ENCODE measurements around the gene NHLRC4. TPM values are rescaled to one million over a fixed set of nuclear protein-coding genes. Genes with fewer than 3 reads are reported as not detected.

The NHLRC4 gene
- total and polyA plus RNA-seq, 2 of the 4 experiments (the other 2 are of a cell fraction): 0.72 to 0.84 TPM

Small RNAs within 50 kb of the gene (microRNA-seq; reads per million reads assigned to microRNA genes)
- gene MIR3176 (ENCODE audit: insufficient read depth in 1 of 2, insufficient read length in 1 of 2, unreplicated experiment in 1 of 2) (14.2 to 119 reads per million in 2 experiments), gene MIR5587 (ENCODE audit: insufficient read depth in 1 of 2, insufficient read length in 1 of 2, unreplicated experiment in 1 of 2) (0.73 to 1.0 reads per million in 2 experiments), gene Z98883.1 (ENCODE audit: insufficient read depth, insufficient read length) (not detected)

Small RNAs within 50 kb of the gene (small RNA-seq; reads per million reads assigned to genes)
- gene MIR3176: 0 to 1.2 (median 0.76) reads per million in 5 experiments
- gene MIR5587: 0 to 0.73 (median 0) reads per million in 5 experiments
- 0 reads per million in 5 experiments for gene Z98883.1

Other genes with a start within 250 kb of the NHLRC4 start
- gene AXIN1, start 214.3 kb upstream of the NHLRC4 start, total RNA-seq (2012; rRNA removed): 10.9 and 11.9 TPM in 2 replicates
- 14.2 and 15.1 TPM in 2 replicates for gene AXIN1, start 214.3 kb upstream of the NHLRC4 start, polyA plus RNA-seq (2012; rRNA removed)
- 104 and 106 TPM in 2 replicates for gene MRPL28, start 196.5 kb upstream of the NHLRC4 start, total RNA-seq (2012; rRNA removed)
- gene MRPL28, start 196.5 kb upstream of the NHLRC4 start, polyA plus RNA-seq (2012; rRNA removed): 181 and 255 TPM in 2 replicates
- gene PGAP6, start 185.0 kb upstream of the NHLRC4 start, total RNA-seq (2012; rRNA removed): 49.1 and 56.1 TPM in 2 replicates
- gene PGAP6, start 185.0 kb upstream of the NHLRC4 start, polyA plus RNA-seq (2012; rRNA removed): 124 and 125 TPM in 2 replicates
- gene NME4, start 169.8 kb upstream of the NHLRC4 start, total RNA-seq (2012; rRNA removed): 123 and 124 TPM in 2 replicates
- 288 and 406 TPM in 2 replicates for gene NME4, start 169.8 kb upstream of the NHLRC4 start, polyA plus RNA-seq (2012; rRNA removed)
- 3.9 TPM in 2 replicates for gene DECR2, start 165.1 kb upstream of the NHLRC4 start, total RNA-seq (2012; rRNA removed)
- gene DECR2, start 165.1 kb upstream of the NHLRC4 start, polyA plus RNA-seq (2012; rRNA removed): 26.7 and 29.6 TPM in 2 replicates
- gene RAB11FIP3, start 141.4 kb upstream of the NHLRC4 start, total RNA-seq (2012; rRNA removed): 7.5 TPM in 2 replicates
- 19.9 and 22.5 TPM in 2 replicates for gene RAB11FIP3, start 141.4 kb upstream of the NHLRC4 start, polyA plus RNA-seq (2012; rRNA removed)
- 9.3 and 11.4 TPM in 2 replicates for gene CAPN15, start 39.3 kb upstream of the NHLRC4 start, total RNA-seq (2012; rRNA removed)
- gene CAPN15, start 39.3 kb upstream of the NHLRC4 start, polyA plus RNA-seq (2012; rRNA removed): 24.3 and 36.0 TPM in 2 replicates
- gene PRR35, start 6.6 kb upstream of the NHLRC4 start, total RNA-seq (2012; rRNA removed): not detected in 2 replicates
- not detected in 2 replicates for gene PRR35, start 6.6 kb upstream of the NHLRC4 start, polyA plus RNA-seq (2012; rRNA removed)
- 5.9 and 7.2 TPM in 2 replicates for gene PIGQ, start 3.0 kb downstream of the NHLRC4 start, total RNA-seq (2012; rRNA removed)
- 36.8 and 40.5 TPM in 2 replicates for gene PIGQ, start 3.0 kb downstream of the NHLRC4 start, polyA plus RNA-seq (2012; rRNA removed)
- 6.8 and 6.9 TPM in 2 replicates for gene RAB40C, start 23.1 kb downstream of the NHLRC4 start, total RNA-seq (2012; rRNA removed)
- 13.7 and 15.3 TPM in 2 replicates for gene RAB40C, start 23.1 kb downstream of the NHLRC4 start, polyA plus RNA-seq (2012; rRNA removed)
- not detected in 2 replicates for gene WFIKKN1, start 64.0 kb downstream of the NHLRC4 start, total RNA-seq (2012; rRNA removed)
- 0.10 and 0.23 TPM in 2 replicates for gene WFIKKN1, start 64.0 kb downstream of the NHLRC4 start, polyA plus RNA-seq (2012; rRNA removed)
- 40.8 and 46.8 TPM in 2 replicates for gene METTL26, start 69.3 kb downstream of the NHLRC4 start, total RNA-seq (2012; rRNA removed)
- 128 and 184 TPM in 2 replicates for gene METTL26, start 69.3 kb downstream of the NHLRC4 start, polyA plus RNA-seq (2012; rRNA removed)
- 6.3 and 8.6 TPM in 2 replicates for gene MCRIP2, start 74.8 kb downstream of the NHLRC4 start, total RNA-seq (2012; rRNA removed)
- gene MCRIP2, start 74.8 kb downstream of the NHLRC4 start, polyA plus RNA-seq (2012; rRNA removed): 19.6 and 27.9 TPM in 2 replicates
- 1.4 and 1.7 TPM in 2 replicates for gene WDR90, start 82.4 kb downstream of the NHLRC4 start, total RNA-seq (2012; rRNA removed)
- 18.7 and 21.7 TPM in 2 replicates for gene WDR90, start 82.4 kb downstream of the NHLRC4 start, polyA plus RNA-seq (2012; rRNA removed)
- 20.0 and 20.3 TPM in 2 replicates for gene RHOT2, start 101.1 kb downstream of the NHLRC4 start, total RNA-seq (2012; rRNA removed)
- 181 and 228 TPM in 2 replicates for gene RHOT2, start 101.1 kb downstream of the NHLRC4 start, polyA plus RNA-seq (2012; rRNA removed)
- 0.72 and 0.83 TPM in 2 replicates for gene RHBDL1, start 108.7 kb downstream of the NHLRC4 start, total RNA-seq (2012; rRNA removed)
- 4.1 and 4.8 TPM in 2 replicates for gene RHBDL1, start 108.7 kb downstream of the NHLRC4 start, polyA plus RNA-seq (2012; rRNA removed)
- gene STUB1, start 113.4 kb downstream of the NHLRC4 start, total RNA-seq (2012; rRNA removed): 162 and 183 TPM in 2 replicates
- gene STUB1, start 113.4 kb downstream of the NHLRC4 start, polyA plus RNA-seq (2012; rRNA removed): 186 and 195 TPM in 2 replicates
- 17.2 and 17.7 TPM in 2 replicates for gene JMJD8, start 117.3 kb downstream of the NHLRC4 start, total RNA-seq (2012; rRNA removed)
- 62.5 and 72.2 TPM in 2 replicates for gene JMJD8, start 117.3 kb downstream of the NHLRC4 start, polyA plus RNA-seq (2012; rRNA removed)
- 0.72 and 1.1 TPM in 2 replicates for gene WDR24, start 123.4 kb downstream of the NHLRC4 start, total RNA-seq (2012; rRNA removed)
- 8.7 and 10.8 TPM in 2 replicates for gene WDR24, start 123.4 kb downstream of the NHLRC4 start, polyA plus RNA-seq (2012; rRNA removed)
- 0.18 and 0.56 TPM in 2 replicates for gene FBXL16, start 138.8 kb downstream of the NHLRC4 start, total RNA-seq (2012; rRNA removed)
- gene FBXL16, start 138.8 kb downstream of the NHLRC4 start, polyA plus RNA-seq (2012; rRNA removed): 2.2 and 3.0 TPM in 2 replicates
- 6.1 and 8.6 TPM in 2 replicates for gene METRN, start 148.1 kb downstream of the NHLRC4 start, total RNA-seq (2012; rRNA removed)
- gene METRN, start 148.1 kb downstream of the NHLRC4 start, polyA plus RNA-seq (2012; rRNA removed): 48.2 and 91.1 TPM in 2 replicates
- gene ANTKMT, start 154.1 kb downstream of the NHLRC4 start, total RNA-seq (2012; rRNA removed): 7.3 and 7.5 TPM in 2 replicates
- gene ANTKMT, start 154.1 kb downstream of the NHLRC4 start, polyA plus RNA-seq (2012; rRNA removed): 16.2 and 25.7 TPM in 2 replicates
- gene CCDC78, start 159.4 kb downstream of the NHLRC4 start, total RNA-seq (2012; rRNA removed): 0.54 and 0.56 TPM in 2 replicates
- 4.6 and 5.5 TPM in 2 replicates for gene CCDC78, start 159.4 kb downstream of the NHLRC4 start, polyA plus RNA-seq (2012; rRNA removed)
- 3.0 and 3.1 TPM in 2 replicates for gene HAGHL, start 160.1 kb downstream of the NHLRC4 start, total RNA-seq (2012; rRNA removed)
- gene HAGHL, start 160.1 kb downstream of the NHLRC4 start, polyA plus RNA-seq (2012; rRNA removed): 12.5 and 17.5 TPM in 2 replicates
- 13.9 and 17.0 TPM in 2 replicates for gene CIAO3, start 174.0 kb downstream of the NHLRC4 start, total RNA-seq (2012; rRNA removed)
- gene CIAO3, start 174.0 kb downstream of the NHLRC4 start, polyA plus RNA-seq (2012; rRNA removed): 20.2 and 20.5 TPM in 2 replicates
- not detected in 2 replicates for gene MSLN, start 193.7 kb downstream of the NHLRC4 start, total RNA-seq (2012; rRNA removed)
- gene MSLN, start 193.7 kb downstream of the NHLRC4 start, polyA plus RNA-seq (2012; rRNA removed): 0.14 and 0.22 TPM in 2 replicates
- gene RPUSD1, start 221.4 kb downstream of the NHLRC4 start, total RNA-seq (2012; rRNA removed): 11.7 and 13.1 TPM in 2 replicates
- 32.3 and 43.3 TPM in 2 replicates for gene RPUSD1, start 221.4 kb downstream of the NHLRC4 start, polyA plus RNA-seq (2012; rRNA removed)
- gene CHTF18, start 221.6 kb downstream of the NHLRC4 start, total RNA-seq (2012; rRNA removed): 3.1 and 3.2 TPM in 2 replicates
- 21.4 and 28.1 TPM in 2 replicates for gene CHTF18, start 221.6 kb downstream of the NHLRC4 start, polyA plus RNA-seq (2012; rRNA removed)
- not detected in 2 replicates for gene GNG13, start 233.7 kb downstream of the NHLRC4 start, total RNA-seq (2012; rRNA removed)
- not detected in 2 replicates for gene GNG13, start 233.7 kb downstream of the NHLRC4 start, polyA plus RNA-seq (2012; rRNA removed)